Gastroesophageal sphincter (tissue), 4 donors: ENCODE data around the gene PLXNA2. TPM values are rescaled to one million over a fixed set of nuclear protein-coding genes. Genes with fewer than 3 reads are reported as not detected.

Experiments used
- ATAC-seq: fragments of 150-250 bp; one replicate; pipeline ENCODE4 v1.9.1; 2016; ENCODE audit warnings: mild to moderate bottlenecking, moderate library complexity
- H3K27ac ChIP-seq, 4 donors: fragments of 200-600 bp; sonication (generic) in 3 of 4; 1 replicate in 3 of 4; 2 replicates in 1 of 4; pipeline ENCODE4 v1.5.1; 2016 to 2019
- H3K27me3 ChIP-seq: fragments of 200-600 bp; sonication (generic); one replicate; pipeline ENCODE4 v1.5.1; 2019
- H3K36me3 ChIP-seq, 2 donors: fragments of 200-600 bp; sonication (generic); one replicate each; pipeline ENCODE4 v1.5.1; 2019; ENCODE audit warnings: control low read depth in 1 of 2
- H3K4me1 ChIP-seq, 3 donors: fragments of 200-600 bp; sonication (generic); 1 replicate in 2 of 3; 2 replicates in 1 of 3; pipeline ENCODE4 v1.5.1; 2016 to 2019; ENCODE audit warnings: control low read depth in 2 of 3
- H3K4me3 ChIP-seq, 2 donors: fragments of 200-600 bp; sonication (generic); one replicate each; pipeline ENCODE4 v1.5.1; 2019; ENCODE audit warnings: mild to moderate bottlenecking in 1 of 2, moderate library complexity in 1 of 2
- H3K9me3 ChIP-seq, 3 donors: fragments of 200-600 bp; sonication (generic); one replicate each; pipeline ENCODE4 v1.5.1; 2017 to 2019; ENCODE audit warnings: control low read depth in 2 of 3
- CTCF ChIP-seq, 4 experiments: fragments of 200-600 bp in 2 of 4; fragments of 450-650 bp in 2 of 4; sonication (generic) in 1 of 4; IDR thresholded peaks; one replicate each; pipeline ENCODE4 v1.5.1; 2017 to 2019; ENCODE audit warnings: antibody characterized with exemption in 4 of 4, mild to moderate bottlenecking in 2 of 4, moderate library complexity in 2 of 4
- EP300 ChIP-seq: sonication (generic); formaldehyde crosslinking; IDR thresholded peaks from one replicate; pipeline ENCODE4 v1.6.1; 2017; ENCODE audit warnings: antibody characterized with exemption, mild to moderate bottlenecking
- POLR2A ChIP-seq, 2 donors: fragments of 450-650 bp; IDR thresholded peaks; one replicate each; pipeline ENCODE4 v1.6.1; 2017; ENCODE audit warnings: antibody characterized with exemption in 2 of 2, mild to moderate bottlenecking in 2 of 2, moderate library complexity in 1 of 2
- POLR2AphosphoS5 ChIP-seq: sonication (generic); formaldehyde crosslinking; IDR thresholded peaks from one replicate; pipeline ENCODE4 v1.6.1; 2017; ENCODE audit warnings: antibody characterized with exemption
- WGBS, 2 donors: methylation state at CpG; one replicate each; pipeline ENCODE4 v1.1.5; 2018; ENCODE audit warnings: low coverage in 1 of 2; 5-methylcytosine and 5-hydroxymethylcytosine counted together
- total RNA-seq, 4 donors: library from RNA; depleted of rRNA; stranded (reverse); fragments of >200 nt; gene quantifications; one replicate each; pipeline ENCODE4 v1.1.0, GENCODE V29; 2016

The PLXNA2 gene
- total RNA-seq, 4 donors from 2014 or later, result 12.5 to 38.3 (median 32.0) TPM

GRCh38 chr1:208127792-208128529 lies 116.2 kb downstream of the PLXNA2 start:
- Histone ChIP-seq H3K9me3 (no peaks in the 10 kb centered on the region), H3K27me3 (no peaks in the 10 kb centered on the region), H3K4me1 (peaks cover 0 to 33% (median 13%) of the 10 kb centered on the region in 3 donors), H3K27ac (peak overlapping the region in 2 of 4 donors; percentile 9 to 29), H3K4me3 (no peak overlapping the region), H3K36me3 (no peaks in the 10 kb centered on the region)
- 49 to 57% methylated on average over 1 to 8 of the region's 10 CpGs for WGBS, 2 donors
- no peak for ATAC-seq
- no peak for TF ChIP-seq POLR2A (IDR thresholded peaks at IDR 0.05)
- no peak for TF ChIP-seq CTCF (IDR thresholded peaks at IDR 0.05)
- TF ChIP-seq POLR2AphosphoS5, result no peak
- no peak for TF ChIP-seq EP300

- ATAC-seq, result no peak
- peak overlapping the region in 1 of 4 donors; percentile 29 for H3K27ac ChIP-seq
Measured at GRCh38 chr1:208127284-208127683, 116.9 kb downstream of the PLXNA2 start.

GRCh38 chr1:208126108-208126507 lies 118.1 kb downstream of the PLXNA2 start:
- 64% methylated on average over 2 of the region's 2 CpGs; no CpG with 5 or more reads in 1 of the 2 donors for WGBS, 2 donors
- Histone ChIP-seq H3K36me3 (no peaks in the 10 kb centered on the region), H3K4me1 (peaks cover 0 to 15% (median 0%) of the 10 kb centered on the region in 3 donors), H3K27ac (no peak overlapping the region), H3K4me3 (no peak overlapping the region), H3K27me3 (no peaks in the 10 kb centered on the region), H3K9me3 (no peaks in the 10 kb centered on the region)
- no peak for ATAC-seq
- TF ChIP-seq CTCF (IDR thresholded peaks at IDR 0.05) (no peak), POLR2AphosphoS5 (no peak), POLR2A (IDR thresholded peaks at IDR 0.05) (no peak), EP300 (no peak)

More at GRCh38 chr1:208127284-208127683, 116.9 kb downstream of the PLXNA2 start:
- Histone ChIP-seq H3K27me3 (no peaks in the 10 kb centered on the region), H3K4me1 (peaks cover 0 to 26% (median 9%) of the 10 kb centered on the region in 3 donors), H3K4me3 (no peak overlapping the region), H3K36me3 (no peaks in the 10 kb centered on the region), H3K9me3 (no peaks in the 10 kb centered on the region)
- 33% methylated on average over 1 of the region's 2 CpGs; no CpG with 5 or more reads in 1 of the 2 donors for WGBS, 2 donors
- no peak for TF ChIP-seq CTCF (IDR thresholded peaks at IDR 0.05)
- no peak for TF ChIP-seq POLR2A (IDR thresholded peaks at IDR 0.05)
- TF ChIP-seq EP300, result no peak
- no peak for TF ChIP-seq POLR2AphosphoS5

DNA sequence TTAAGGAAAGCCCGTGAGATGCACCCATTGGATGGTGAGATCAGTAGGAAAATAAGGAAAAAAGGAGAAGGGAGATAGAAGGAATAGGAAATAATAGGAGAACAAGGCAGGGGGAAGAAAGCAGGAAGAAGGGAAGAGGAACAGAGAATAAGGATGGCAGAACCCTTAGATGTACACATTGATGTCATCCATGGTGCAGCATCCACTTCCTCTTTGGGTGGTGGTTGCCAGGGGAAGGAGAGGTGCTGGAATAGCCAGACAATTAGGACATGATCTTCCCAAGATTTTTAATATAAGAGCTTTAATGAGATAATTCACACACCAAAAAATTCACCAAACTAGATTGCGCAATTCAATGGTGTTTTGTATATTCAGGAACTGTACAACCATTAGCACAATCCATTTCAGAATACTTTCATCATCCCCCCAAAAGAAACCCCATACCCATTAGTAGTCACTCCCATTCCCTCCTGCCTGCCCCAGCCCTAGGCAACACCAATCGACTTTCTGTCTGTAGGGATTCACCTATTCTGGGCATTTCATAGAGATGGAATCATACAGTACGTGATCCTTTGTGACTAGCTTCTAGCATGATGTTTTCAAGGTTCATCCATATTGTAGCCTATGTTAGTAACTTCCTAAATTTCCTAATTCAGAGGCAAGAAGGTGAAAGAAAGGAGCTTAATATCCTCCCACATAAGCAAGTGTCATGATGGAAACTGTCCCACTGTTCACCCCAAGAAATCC lies 121.4 kb downstream of the PLXNA2 start:
- H3K4me3 ChIP-seq, result no peak overlapping the region
- 92 to 93% methylated on average over 3 of the region's 4 CpGs for WGBS, 2 donors
- no peaks in the 10 kb centered on the region for H3K27me3 ChIP-seq
- H3K9me3 ChIP-seq, result no peaks in the 10 kb centered on the region
- H3K4me1 ChIP-seq, result peaks cover 0 to 25% (median 0%) of the 10 kb centered on the region in 3 donors
- ATAC-seq, result no peak
- TF ChIP-seq POLR2A (IDR thresholded peaks at IDR 0.05) (no peak), POLR2AphosphoS5 (no peak), EP300 (no peak), CTCF (IDR thresholded peaks at IDR 0.05) (no peak)
- H3K36me3 ChIP-seq, result no peaks in the 10 kb centered on the region
- no peak overlapping the region for H3K27ac ChIP-seq
